ENCODE results near the gene FTL.
"Not testable (repeated sequence)": the region's sequence is repeated elsewhere in the genome, so short reads cannot be mapped to it uniquely, and the experiment has no call there.

The FTL gene

GRCh38 chr19:48965040-48965805 is at the start of gene FTL:
TSS of gene FTL (plus strand) at chr19:48965309. CDS start at chr19:48965508, 199 bp downstream.
- H3K4me3 ChIP-seq (ENCODE audit: low read length) = peak within 1 kb of the TSS; percentile 78
- no peak for TF ChIP-seq ZNF274 (IDR thresholded peaks at IDR 0.05; ENCODE audit: low read depth, low read length)

- no peak overlapping the region for H3K4me3 ChIP-seq (ENCODE audit: low read length)
- TF ChIP-seq ZNF274 (IDR thresholded peaks at IDR 0.05; ENCODE audit: low read depth, low read length) = no peak
These were observed 49.4 kb upstream of the FTL start for GRCh38 chr19:48915757-48916156.

GRCh38 chr19:48918071-48918470 is 47.0 kb upstream of the FTL start:
- H3K4me3 ChIP-seq (ENCODE audit: low read length) = no peak overlapping the region
- no peak for TF ChIP-seq ZNF274 (IDR thresholded peaks at IDR 0.05; ENCODE audit: low read depth, low read length)

- TF ChIP-seq ZNF274 (IDR thresholded peaks at IDR 0.05; ENCODE audit: low read depth, low read length) = no peak
- H3K4me3 ChIP-seq (ENCODE audit: low read length) = no peak overlapping the region
These were observed 46.3 kb upstream of the FTL start for GRCh38 chr19:48918801-48919247.

- not testable (repeated sequence) for H3K4me3 ChIP-seq (ENCODE audit: low read length)
These were observed 45.8 kb upstream of the FTL start for GRCh38 chr19:48919271-48919670.

GRCh38 chr19:48920949-48921348 is 44.2 kb upstream of the FTL start:
- no peak overlapping the region for H3K4me3 ChIP-seq (ENCODE audit: low read length)
- no peak for TF ChIP-seq ZNF274 (IDR thresholded peaks at IDR 0.05; ENCODE audit: low read depth, low read length)

GRCh38 chr19:48921721-48922500 is 43.2 kb upstream of the FTL start:
- no peak for TF ChIP-seq ZNF274 (IDR thresholded peaks at IDR 0.05; ENCODE audit: low read depth, low read length)
- no peak overlapping the region for H3K4me3 ChIP-seq (ENCODE audit: low read length)

GRCh38 chr19:48922548-48923490 is 42.3 kb upstream of the FTL start:
- TF ChIP-seq ZNF274 (IDR thresholded peaks at IDR 0.05; ENCODE audit: low read depth, low read length) = no peak
- H3K4me3 ChIP-seq (ENCODE audit: low read length) = no peak overlapping the region

GRCh38 chr19:48925240-48925843 is 39.8 kb upstream of the FTL start:
- H3K4me3 ChIP-seq (ENCODE audit: low read length) = no peak overlapping the region
- TF ChIP-seq ZNF274 (IDR thresholded peaks at IDR 0.05; ENCODE audit: low read depth, low read length) = no peak

GRCh38 chr19:48925890-48926289 is 39.2 kb upstream of the FTL start:
- not testable (repeated sequence) for H3K4me3 ChIP-seq (ENCODE audit: low read length)

GRCh38 chr19:48926909-48927308 is 38.2 kb upstream of the FTL start:
- no peak for TF ChIP-seq ZNF274 (IDR thresholded peaks at IDR 0.05; ENCODE audit: low read depth, low read length)
- H3K4me3 ChIP-seq (ENCODE audit: low read length) = no peak overlapping the region

GRCh38 chr19:48927692-48928091 is 37.4 kb upstream of the FTL start:
- not testable (repeated sequence) for H3K4me3 ChIP-seq (ENCODE audit: low read length)

GRCh38 chr19:48928164-48929025 is 36.7 kb upstream of the FTL start:
- H3K4me3 ChIP-seq (ENCODE audit: low read length) = no peak overlapping the region
- no peak for TF ChIP-seq ZNF274 (IDR thresholded peaks at IDR 0.05; ENCODE audit: low read depth, low read length)
